Left renal pelvis (tissue), 4 donors: ENCODE measurements around the gene FAM20A. TPM values are rescaled to one million over a fixed set of nuclear protein-coding genes. Genes with fewer than 3 reads are reported as not detected.
"Not testable (repeated sequence)": the region's sequence is repeated elsewhere in the genome, so short reads cannot be mapped to it uniquely, and the experiment has no call there.

Source experiments
- DNase-seq, 4 donors: peaks; one replicate each; pipeline ENCODE4 v3.0.0-alpha.2; 2013; ENCODE audit warnings: low read depth in 4 of 4, low spot score in 3 of 4
- polyA plus RNA-seq, 4 donors: library from polyadenylated mRNA; unstranded; fragments of 120-200 nt; gene quantifications; one replicate each; pipeline ENCODE4 v1.2.1, GENCODE V29; 2013; ENCODE audit not compliant: insufficient read length in 4 of 4

FAM20A gene
- polyA plus RNA-seq, 4 donors, result 10.8 to 17.4 (median 13.5) TPM

- no peak for DNase-seq
Measured at GRCh38 chr17:68533887-68534694, 67.1 kb downstream of the FAM20A start.

DNA sequence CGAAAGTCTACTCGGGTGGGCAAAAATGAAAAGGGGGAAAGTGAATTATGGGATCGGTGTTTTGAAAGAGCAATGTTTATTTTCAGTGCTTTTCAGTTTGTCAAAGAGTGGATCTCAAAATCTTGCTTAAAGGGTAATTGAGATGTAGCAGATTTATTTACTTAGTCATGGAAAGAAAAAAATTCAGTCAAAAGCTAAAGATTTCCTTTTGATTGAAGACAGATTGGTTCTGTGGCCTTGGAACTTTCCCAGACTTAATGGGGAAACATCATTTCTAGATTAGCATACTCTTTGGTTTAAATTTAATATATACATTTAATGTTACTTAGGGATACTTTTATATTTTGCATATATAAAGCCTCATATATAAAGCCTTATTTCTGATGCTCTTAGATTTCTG, 68.3 kb downstream of the FAM20A start:
- no peak for DNase-seq

DNA sequence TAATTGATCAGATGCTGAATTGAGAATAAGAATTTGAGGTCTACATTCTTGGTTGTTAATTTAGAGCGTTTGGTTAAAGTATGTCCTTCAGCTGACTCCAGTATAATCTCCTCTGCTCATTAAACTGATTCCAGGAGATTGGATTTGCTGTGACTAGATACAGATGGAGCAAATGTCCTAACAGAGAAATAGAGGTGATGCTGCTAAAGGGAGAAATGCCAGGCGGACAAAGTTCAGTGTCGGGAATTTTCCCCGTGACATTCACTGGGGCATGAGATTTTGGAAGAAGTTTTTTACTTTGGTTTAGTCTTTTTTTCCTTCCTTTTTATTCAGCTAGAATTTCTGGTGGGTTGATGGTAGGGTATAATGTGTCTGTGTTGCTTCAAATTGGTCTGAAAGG, 69.9 kb downstream of the FAM20A start:
- no peak for DNase-seq

DNA sequence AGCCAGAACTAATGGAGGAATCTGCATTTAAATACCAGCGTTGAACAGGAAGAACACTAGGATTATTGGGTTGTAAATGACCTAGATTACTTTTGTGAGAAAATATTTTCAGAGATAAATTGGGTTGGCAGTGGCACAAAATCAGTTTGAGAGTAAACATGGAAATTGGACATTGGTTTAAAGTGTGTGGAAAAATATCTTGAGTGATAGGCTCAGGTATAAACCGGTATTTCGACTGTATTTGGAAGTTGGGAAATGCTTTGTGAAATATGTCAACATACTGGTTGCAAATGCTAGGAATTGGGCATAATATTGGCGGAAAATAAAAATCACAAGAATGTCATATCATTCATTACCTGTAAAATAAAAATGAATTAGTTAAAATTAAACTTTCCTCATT, 73.9 kb downstream of the FAM20A start:
- DNase-seq, result no peak

GRCh38 chr17:68526548-68526947, 74.6 kb downstream of the FAM20A start:
- no peak for DNase-seq

- no peak for DNase-seq
Measured at GRCh38 chr17:68522266-68522665, 78.9 kb downstream of the FAM20A start.

- DNase-seq, result no peak
Measured at GRCh38 chr17:68519911-68520310, 81.3 kb downstream of the FAM20A start.

GRCh38 chr17:68519051-68519450, 82.1 kb downstream of the FAM20A start:
- DNase-seq, result not testable (repeated sequence)

DNA sequence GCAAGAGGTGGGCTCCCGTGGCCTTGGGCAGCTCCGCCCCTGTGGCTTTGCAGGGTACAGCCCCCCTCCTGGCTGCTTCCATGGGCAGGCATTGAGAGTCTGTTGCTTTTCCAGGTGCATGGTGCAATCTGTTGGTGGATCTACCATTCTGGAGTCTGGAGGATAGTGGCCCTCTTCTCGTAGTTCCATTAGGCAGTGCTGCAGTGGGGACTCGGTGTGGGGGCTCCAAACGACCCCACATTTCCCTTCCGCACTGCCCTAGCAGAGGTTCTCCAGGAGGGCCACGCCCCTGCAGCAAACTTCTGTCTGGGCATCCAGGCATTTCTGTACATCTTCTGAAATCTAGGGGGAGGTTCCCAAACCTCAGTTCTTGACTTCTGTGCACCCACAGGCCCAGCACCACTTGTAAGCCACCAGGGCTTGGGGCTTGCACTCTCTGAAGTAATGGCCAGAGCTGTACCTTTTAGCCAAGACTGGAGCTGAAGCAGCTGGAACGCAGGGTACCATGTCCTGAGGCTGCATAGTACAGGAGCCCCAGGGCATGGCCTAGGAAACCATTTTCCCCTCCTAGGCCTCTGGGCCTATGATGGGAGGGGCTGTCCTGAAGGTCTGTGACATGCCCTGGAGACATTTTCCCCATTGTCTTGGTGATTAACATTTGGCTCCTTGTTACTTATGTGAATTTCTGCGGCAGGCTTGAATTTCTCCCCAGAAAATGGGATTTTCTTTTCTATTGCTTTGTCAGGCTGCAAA, 82.9 kb downstream of the FAM20A start:
- DNase-seq, result no peak

DNA sequence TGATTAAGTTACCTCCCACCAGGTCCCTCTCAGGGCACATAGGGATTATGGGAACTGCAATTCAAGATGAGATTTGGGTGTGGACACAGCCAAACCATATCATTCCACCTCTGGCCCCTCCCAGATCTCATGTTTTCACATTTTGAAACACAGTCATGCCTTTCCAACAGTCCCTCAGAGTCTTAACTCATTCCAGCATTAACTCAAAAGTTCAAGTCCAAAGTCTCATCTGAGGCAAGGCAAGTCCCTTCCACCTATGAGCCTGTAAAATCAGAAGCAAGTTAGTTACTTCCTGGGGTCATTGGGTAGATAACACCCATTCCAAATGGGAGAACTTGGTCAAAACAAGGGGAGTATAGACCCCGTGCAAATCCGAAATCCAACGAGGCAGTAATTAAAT, 83.6 kb downstream of the FAM20A start:
- DNase-seq, result not testable (repeated sequence)

GRCh38 chr17:68516732-68517131, 84.4 kb downstream of the FAM20A start:
- no peak for DNase-seq

- DNase-seq, result no peak
Measured at GRCh38 chr17:68514831-68515635, 86.1 kb downstream of the FAM20A start.

DNA sequence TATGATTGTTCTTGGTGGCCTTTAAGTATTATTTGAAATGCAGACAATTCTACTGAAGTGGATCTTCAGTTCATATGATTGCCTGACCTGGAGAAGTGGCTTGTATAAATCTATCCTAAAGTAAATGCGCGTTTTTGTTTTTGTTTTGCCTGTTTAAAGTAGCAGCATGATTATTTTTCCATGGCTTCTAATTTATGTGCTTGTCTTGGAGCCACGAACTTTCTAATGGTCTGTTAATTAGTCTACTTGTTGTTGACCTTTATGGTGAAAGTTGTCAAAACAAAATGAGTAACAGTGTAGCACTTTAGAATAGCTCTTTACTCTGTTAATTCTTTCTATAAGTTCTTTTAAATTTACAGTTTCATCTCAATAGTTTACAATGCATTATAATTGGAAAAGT, 87.2 kb downstream of the FAM20A start:
- DNase-seq, result no peak

DNA sequence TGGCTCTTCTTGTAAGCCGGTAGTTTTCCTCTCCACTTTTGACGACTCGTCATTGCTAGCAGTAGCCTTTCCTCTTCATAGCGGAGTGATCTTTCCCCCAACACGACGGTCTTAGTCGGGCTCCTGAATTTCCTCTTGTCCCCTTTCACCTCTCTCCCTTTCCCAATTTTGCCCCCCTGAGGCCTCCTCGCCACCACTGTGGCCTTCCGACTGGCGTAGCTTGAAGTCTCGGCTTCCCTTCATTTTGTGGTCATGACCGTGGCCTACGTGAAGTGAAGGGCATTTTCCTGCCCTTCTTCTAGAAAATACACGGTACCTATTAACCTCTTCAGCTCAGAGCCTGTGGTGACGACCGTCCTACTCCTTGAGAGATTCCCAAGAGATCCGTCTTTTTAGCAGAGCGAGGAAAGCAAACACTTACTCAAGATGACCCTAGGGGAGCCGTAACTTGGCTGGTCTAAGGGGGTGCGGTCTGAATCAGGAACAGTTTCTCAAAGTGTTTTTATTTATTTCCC, 88.2 kb downstream of the FAM20A start:
- DNase-seq, result no peak

DNA sequence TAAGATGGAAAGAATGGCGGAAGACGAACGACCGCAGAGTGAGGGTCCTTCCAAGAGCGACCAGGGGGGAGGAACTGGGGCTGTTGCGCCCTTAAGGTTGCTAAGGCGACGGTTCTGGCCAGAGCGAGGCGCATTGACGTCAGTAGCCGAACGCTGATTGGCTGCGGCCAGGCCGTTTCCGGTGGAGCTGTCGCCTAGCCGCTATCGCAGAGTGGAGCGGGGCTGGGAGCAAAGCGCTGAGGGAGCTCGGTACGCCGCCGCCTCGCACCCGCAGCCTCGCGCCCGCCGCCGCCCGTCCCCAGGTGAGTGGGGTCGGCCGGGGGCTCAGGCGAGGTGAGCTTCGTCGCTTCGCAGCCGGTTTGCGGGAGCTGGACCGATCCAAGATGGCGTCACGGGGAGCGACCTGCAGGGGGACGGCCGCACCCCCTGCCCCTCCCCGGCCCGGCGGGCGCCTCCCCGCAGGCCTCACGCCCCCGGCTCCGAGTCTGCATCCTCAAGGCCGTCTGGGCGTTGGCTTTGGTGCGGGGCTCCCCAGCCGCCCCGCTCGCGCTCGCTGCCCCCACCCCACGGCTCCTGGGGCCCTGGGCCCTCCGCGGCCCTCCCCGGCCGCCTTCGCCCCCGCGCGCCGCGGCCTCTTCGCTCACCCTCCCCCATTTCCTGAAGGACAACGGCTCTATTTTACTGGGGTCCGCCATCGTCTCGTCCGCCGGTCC, 88.8 kb downstream of the FAM20A start, which contains the start of gene PRKAR1A:
Gene PRKAR1A (plus strand): TSS at position 184 of the 713 bp plus-strand sequence. CDS start 2,970 bp downstream, outside the sequence.
- DNase-seq, result peak; percentile 91 to 95 (median 94)

DNA sequence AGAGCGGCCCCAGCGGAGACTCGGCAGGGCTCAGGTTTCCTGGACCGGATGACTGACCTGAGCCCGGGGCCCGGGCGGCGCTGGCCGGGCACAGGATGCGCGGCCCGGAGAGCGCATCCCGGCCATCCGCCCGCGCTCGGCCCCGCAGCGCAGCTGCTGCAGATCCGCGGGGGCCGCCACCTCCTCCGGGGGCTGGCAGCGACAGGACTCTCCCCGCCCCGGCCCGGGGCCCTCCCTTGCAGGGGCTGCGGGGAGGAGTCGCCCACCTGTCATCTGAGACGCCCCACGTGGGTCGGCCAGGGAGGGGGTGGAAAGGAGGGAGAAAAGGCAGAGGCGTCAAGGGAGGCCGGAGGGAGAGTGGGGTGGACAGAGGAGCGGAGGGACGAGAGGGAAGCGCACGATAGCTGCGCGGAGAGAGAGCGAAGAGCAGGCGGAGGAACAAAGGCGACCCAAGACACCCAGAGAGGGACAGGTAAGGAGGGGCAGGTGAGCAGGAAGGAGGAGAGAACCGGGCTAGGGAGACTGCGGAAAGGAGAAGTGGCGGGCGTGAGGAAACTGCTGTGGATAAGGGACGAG, 89.4 kb downstream of the FAM20A start:
- peak; percentile 76 to 87 (median 84) for DNase-seq

DNA sequence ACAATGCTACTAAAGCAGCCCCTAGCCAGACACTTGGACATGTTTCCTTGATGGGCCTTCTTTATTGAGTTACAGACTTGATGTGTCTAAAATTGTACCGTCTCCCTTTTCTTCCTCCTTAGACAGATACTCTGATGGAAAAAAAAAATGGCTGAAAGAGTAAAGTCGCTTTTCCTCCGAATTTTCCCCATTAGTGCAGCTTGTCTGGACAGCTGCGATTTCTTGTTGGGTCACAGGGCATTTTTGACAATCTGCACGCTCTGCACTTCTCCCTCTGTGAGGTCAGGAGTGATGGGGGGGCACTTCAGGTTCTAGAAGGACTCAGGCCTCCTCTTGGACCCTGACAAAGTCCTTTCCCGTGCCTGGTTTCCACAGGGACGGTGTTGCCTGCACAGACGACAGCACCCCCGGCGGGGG, 89.9 kb downstream of the FAM20A start:
- DNase-seq, result peak in 1 of 4 donors; percentile 72

DNA sequence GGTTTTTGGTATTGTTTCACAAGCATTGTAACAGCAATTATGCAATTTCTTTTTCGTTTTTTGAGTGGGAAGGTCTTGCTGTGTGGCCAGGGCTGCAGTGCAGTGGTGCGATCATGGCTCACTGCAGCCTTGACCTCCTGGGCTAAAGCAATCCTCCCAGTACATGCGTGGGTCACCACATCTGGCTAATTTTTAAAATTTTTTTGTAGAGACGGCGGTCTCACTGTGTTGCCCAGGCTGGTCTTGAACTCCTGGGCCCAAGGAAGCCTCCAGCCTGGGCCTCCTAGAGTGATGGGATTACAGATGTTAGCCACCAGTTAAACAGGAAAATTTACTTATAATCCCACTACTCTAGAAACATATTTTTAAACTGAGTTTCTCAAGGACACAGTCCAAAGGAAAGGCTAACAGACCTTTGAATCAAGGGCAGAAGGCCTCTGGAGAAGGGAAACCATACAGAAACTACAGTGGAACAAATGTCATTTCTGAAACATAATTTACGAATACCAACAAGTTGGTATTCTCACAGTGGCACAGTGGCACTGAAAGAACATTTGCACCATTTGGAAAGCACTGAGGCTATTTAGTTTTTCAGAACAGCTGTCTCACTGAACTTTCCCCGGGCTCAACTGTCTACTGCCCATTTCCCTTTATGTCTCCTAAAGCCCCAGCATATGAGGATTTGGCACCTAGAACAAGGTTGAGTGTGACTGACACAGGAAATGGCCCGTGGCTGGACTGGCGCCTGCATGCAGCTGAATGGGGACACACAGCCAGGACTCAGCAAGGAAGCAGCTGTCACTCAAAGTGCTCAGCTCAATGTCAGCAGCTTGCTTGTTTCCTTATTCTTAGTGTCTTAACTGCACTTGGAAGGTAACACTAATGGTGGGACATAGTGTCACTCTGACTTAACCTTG, 91.8 kb downstream of the FAM20A start:
- no peak for DNase-seq

- no peak for DNase-seq
Measured at GRCh38 chr17:68507576-68507975, 93.6 kb downstream of the FAM20A start.
